ENCODE results near the gene SSX4B.
"Not testable (repeated sequence)": the region's sequence is repeated elsewhere in the genome, so short reads cannot be mapped to it uniquely, and the experiment has no call there.

The SSX4B gene

DNA sequence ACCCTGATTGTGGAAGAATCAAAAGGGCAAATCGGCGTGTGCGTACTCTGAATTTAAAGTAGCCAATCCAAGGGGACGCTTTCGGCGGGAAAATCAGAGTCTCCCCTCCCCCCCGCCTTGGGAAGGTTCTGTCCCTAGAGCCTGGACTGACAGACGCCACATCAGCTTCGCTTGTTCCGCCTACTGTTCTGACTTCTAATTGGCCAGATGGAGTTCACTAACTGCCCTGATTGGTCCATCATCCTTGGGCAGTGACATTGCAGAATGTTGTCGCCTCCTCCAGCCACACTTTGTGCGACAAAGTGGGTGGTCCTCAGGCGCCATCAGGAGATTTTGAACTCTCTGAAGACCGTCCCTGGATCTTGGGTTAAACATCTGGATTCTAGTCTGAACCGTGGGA is at the start of gene SSX4B:
Gene SSX4B, minus strand, starts transcription at position 101 of the 400 bp plus-strand sequence. CDS start 588 bp downstream, outside the sequence.
- not testable (repeated sequence) for DNase-seq

- no peak for DNase-seq
These were observed 48.8 kb upstream of the SSX4B start for GRCh38 chrX:48460606-48461005.

DNA sequence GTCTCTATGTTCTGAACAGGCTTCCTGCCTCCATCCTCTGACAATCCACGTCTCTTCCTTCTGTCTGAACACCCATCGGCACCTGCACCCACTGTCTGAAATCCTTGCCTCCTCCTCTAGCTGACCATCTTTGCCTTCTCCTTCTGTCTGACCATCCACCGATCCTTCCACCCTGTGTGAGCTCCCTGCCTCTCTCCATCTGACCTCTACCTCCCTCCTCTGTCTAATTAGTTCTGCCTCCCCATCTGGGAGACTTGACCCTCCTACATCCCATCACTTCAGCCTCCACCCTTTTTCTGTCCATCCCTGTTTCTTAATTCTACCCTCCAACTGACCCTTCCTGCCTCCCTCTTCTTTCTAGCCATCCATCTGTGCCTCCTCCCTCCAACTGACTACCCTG is 48.3 kb upstream of the SSX4B start:
- no peak for DNase-seq

GRCh38 chrX:48459483-48459882 is 47.7 kb upstream of the SSX4B start:
- DNase-seq: no peak

GRCh38 chrX:48458711-48459110 is 47.0 kb upstream of the SSX4B start:
- DNase-seq: no peak

DNA sequence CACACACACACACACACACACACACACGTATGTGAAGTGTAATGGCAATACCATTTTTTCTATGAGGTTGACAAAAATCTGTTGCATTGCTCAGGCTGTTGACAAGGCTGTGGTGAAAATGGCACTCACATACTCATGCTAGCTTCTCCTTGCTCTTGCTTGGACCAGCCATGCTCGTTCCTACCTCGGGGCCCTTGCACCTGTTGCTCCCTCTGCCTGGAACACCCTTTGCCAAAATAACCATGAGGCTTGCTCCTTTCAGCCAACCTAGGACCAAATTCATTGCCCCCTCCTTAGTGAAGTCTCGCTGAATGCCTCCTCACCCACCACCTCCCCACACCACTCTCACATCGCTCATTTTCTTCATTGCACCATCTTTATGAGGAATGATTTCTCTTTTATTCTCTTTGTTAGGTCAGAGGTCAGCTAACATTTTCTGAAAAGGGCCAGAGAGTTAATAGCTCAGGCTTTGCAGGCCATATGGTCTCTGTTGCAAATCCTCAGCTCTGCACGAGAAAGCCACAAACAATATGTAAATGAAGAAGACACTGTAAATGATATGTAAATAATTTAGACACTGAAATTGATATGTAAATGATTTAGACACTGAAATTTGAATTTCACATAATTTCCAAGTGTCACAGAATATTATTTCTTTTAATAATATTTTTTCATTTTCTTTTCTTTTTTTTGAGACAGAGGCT is 45.0 kb upstream of the SSX4B start:
- no peak for DNase-seq

- no peak for DNase-seq
These were observed 39.9 kb upstream of the SSX4B start for GRCh38 chrX:48451708-48452107.

DNA sequence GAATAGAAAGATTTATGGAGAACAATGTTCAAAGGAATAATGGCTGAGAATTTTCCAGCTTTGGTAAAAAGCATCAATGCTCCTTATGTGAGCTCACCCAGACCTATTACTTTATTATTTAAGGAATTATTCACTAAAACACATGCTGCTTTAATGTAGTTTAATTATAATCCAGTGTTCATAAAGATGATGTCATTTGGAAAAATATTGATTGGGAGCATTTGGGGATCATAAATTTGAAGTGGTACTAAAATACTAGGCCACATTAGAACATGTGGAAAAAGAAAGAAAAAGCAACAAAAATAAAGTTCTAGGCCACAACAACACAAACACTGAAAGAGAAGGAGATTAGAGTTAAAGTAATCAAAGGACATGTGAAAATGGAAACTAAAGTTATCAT is 38.3 kb upstream of the SSX4B start:
- no peak for DNase-seq

DNA sequence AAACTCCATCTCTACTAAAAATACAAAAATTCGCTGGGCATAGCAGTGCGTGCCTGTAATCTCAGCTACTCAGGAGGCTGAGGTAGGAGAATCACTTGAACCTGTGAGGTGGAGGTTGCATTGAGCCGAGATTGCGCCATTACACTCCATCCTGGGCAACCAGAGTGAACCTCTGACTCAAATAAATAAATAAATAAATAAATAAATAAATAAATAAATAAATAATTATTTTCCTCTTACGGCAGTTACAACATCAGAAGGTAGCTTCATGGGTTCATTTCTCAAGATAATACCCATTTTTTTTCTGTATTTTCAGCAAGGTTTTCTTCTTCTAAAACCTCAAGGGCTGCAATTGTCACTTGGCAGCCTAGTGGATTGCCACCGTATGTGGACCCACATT is 35.4 kb upstream of the SSX4B start:
- not testable (repeated sequence) for DNase-seq

- DNase-seq: not testable (repeated sequence)
These were observed 22.0 kb upstream of the SSX4B start for GRCh38 chrX:48433713-48434112.

- not testable (repeated sequence) for DNase-seq
These were observed 18.4 kb upstream of the SSX4B start for GRCh38 chrX:48430166-48430565.

- DNase-seq: not testable (repeated sequence)
These were observed 17.8 kb upstream of the SSX4B start for GRCh38 chrX:48429606-48430005.

DNA sequence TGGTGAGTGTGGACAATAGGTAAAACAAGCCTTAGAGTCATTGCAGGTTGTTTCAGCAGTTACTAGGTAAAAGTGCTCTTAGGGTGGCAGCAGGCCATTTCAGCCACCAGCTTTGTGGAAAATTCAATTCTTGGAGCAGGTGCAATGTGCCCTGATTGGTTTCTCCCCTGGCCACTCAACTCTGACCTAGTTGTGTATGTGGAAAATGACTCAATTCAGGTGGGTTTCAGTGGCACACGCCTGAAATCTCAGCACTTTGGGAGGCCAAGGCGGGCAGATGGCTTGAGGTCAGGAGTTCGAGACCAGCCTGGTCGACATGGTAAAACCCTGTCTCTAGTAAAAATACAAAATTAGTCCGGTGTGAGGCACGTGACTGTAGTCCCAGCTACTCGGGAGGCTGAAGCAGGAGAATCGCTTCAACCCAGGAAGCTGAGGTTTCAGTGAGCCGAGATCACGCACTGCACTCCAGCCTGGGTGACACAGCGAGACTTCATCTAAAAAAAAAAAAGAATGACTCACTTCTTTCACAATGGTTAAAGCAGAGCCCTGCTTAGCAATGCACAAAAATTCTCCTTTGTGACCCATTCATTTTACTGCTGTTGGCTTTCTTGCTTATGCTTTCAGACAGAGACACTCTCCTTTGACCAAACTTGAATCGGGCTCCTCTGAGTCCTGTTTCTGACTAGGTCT is 15.4 kb upstream of the SSX4B start:
- not testable (repeated sequence) for DNase-seq

DNA sequence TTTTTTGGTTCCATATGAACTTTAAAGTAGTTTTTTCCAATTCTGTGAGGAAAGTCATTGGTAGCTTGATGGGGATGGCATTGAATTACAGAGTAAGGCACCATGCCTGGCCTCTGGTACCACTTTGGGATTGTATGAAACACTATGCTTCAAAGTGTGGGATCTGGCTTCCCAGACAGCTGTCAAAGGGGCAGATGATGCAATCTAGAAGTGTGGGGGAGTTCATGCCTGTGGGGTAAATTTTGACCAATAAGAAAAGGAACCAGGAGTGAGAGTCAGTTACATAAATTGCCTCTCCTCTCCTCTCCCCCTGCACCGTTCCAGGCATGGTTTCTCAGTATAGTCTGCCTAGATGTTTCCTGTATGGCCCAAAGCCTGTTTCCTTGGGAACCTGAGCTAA is 13.9 kb downstream of the SSX4B start:
- DNase-seq: not testable (repeated sequence)

DNA sequence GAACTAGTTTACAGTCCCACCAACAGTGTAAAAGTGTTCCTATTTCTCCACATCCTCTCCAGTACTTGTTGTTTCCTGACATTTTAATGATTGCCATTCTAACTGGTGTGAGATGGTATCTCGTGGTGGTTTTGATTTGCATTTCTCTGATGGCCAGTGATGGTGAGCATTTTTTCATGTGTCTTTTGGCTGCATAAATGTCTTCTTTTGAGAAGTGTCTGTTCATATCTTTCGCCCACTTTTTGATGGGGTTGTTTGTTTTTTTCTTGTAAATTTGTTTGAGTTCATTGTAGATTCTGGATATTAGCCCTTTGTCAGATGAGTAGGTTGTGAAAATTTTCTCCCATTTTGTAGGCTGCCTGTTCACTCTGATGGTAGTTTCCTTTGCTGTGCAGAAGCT is 14.8 kb downstream of the SSX4B start:
- DNase-seq: not testable (repeated sequence)

- not testable (repeated sequence) for DNase-seq
These were observed 28.5 kb downstream of the SSX4B start, which contains the start of gene SSX4 for GRCh38 chrX:48383239-48383638. TSS of gene SSX4 (plus strand) at chrX:48383539. CDS start at chrX:48384054, 515 bp downstream.

- not testable (repeated sequence) for DNase-seq
These were observed 41.4 kb downstream of the SSX4B start for GRCh38 chrX:48370408-48370807.

DNA sequence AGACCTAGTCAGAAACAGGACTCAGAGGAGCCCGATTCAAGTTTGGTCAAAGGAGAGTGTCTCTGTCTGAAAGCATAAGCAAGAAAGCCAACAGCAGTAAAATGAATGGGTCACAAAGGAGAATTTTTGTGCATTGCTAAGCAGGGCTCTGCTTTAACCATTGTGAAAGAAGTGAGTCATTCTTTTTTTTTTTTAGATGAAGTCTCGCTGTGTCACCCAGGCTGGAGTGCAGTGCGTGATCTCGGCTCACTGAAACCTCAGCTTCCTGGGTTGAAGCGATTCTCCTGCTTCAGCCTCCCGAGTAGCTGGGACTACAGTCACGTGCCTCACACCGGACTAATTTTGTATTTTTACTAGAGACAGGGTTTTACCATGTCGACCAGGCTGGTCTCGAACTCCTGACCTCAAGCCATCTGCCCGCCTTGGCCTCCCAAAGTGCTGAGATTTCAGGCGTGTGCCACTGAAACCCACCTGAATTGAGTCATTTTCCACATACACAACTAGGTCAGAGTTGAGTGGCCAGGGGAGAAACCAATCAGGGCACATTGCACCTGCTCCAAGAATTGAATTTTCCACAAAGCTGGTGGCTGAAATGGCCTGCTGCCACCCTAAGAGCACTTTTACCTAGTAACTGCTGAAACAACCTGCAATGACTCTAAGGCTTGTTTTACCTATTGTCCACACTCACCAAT is 43.9 kb downstream of the SSX4B start:
- DNase-seq: not testable (repeated sequence)

DNA sequence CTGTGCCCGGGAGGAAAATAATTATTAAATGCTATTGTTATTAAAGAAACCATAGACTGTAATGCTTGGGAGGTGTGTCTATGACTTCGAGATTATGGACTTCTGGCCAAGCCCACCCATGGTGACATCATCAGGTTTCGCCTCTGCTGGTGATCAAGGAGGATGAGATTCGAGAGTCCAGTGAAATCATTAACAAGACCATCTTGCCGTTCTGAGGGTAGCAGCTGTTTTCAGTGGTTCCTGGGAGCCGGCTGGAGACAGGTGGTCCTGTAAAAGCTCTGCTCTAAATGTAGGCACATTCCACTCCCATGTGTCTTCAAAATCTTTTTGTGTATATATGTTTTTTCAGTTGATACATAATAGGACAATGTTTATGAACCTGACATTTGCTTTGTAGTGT is 52.5 kb downstream of the SSX4B start:
- DNase-seq: not testable (repeated sequence)

- no peak for DNase-seq
These were observed 54.1 kb downstream of the SSX4B start for GRCh38 chrX:48357681-48358080.

GRCh38 chrX:48356315-48357094 is 55.3 kb downstream of the SSX4B start, which contains the start of gene SSX3:
TSS of gene SSX3 (minus strand) at chrX:48356703. CDS start at chrX:48355249, 1,454 bp downstream.
- DNase-seq: not testable (repeated sequence)
